DOHH2 (cell line): Measurements from ENCODE around the gene PSMG3.

Source experiments
- EZH2phosphoT487 ChIP-seq: fragments of 200-600 bp; sonication (generic); IDR thresholded peaks from 2 replicates; pipeline ENCODE4 v1.6.1; 2017; ENCODE audit warnings: borderline replicate concordance, mild to moderate bottlenecking, antibody characterized with exemption, low read length, moderate library complexity, mixed read lengths
- TF ChIP-seq, protein P1 (sequence below): fragments of 200-600 bp; sonication (generic); IDR thresholded peaks from one replicate; pipeline ENCODE4 v1.5.1; 2014; ENCODE audit warnings: antibody characterized with exemption, mild to moderate bottlenecking, low read depth, low read length; ENCODE audit not compliant: poor library complexity, severe bottlenecking

DNA sequence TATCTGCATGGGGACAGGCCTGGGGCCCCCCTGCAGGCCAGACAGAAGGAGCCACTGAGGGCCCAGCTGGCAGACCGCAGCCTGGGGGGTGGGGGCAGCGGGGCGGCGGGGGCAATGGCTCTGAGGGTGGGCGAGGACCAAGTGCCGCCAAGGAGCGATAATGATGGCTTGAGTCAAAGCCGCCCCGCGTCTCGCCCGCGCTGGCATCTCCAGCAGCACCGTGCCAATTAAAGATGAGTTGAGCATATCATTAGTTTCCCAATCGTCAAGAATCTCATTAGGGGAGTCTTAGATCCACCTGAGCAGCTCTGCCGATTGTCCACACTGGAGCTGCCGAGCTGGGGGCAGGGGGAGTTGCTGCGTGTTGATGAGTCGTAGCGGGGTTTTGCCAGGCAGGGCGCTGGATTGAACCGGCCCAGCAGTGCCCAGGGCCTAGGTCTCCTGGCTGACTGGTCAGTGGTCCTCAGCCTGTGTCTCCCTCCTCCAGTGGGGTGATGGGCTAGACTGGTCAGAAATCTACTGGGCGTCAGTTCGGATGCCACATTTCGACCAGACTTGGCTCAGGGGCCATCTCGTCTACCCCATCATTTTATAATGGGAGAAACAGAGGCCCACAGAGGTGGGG is 41.0 kb upstream of the PSMG3 start:
- TF ChIP-seq, protein P1, sequence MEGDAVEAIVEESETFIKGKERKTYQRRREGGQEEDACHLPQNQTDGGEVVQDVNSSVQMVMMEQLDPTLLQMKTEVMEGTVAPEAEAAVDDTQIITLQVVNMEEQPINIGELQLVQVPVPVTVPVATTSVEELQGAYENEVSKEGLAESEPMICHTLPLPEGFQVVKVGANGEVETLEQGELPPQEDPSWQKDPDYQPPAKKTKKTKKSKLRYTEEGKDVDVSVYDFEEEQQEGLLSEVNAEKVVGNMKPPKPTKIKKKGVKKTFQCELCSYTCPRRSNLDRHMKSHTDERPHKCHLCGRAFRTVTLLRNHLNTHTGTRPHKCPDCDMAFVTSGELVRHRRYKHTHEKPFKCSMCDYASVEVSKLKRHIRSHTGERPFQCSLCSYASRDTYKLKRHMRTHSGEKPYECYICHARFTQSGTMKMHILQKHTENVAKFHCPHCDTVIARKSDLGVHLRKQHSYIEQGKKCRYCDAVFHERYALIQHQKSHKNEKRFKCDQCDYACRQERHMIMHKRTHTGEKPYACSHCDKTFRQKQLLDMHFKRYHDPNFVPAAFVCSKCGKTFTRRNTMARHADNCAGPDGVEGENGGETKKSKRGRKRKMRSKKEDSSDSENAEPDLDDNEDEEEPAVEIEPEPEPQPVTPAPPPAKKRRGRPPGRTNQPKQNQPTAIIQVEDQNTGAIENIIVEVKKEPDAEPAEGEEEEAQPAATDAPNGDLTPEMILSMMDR, result no peak
- no peak for TF ChIP-seq EZH2phosphoT487
